ENCODE data around the gene GABARAP.

The GABARAP gene

GRCh38 chr17:7236808-7237207 is 5.4 kb downstream of the GABARAP start:
- Histone ChIP-seq H3K23ac (ENCODE audit: low read length) (no peak overlapping the region), H2AK5ac (ENCODE audit: low read length) (no peak overlapping the region), H3K79me2 (ENCODE audit: control insufficient read depth, insufficient read depth, low read length) (peaks cover 61% of the 10 kb centered on the region), H3K4ac (ENCODE audit: low read depth, low read length) (no peak overlapping the region), H3K4me3 (ENCODE audit: low read length) (no peak overlapping the region), H3K79me1 (ENCODE audit: low read length) (peaks cover 23% of the 10 kb centered on the region), H2BK15ac (replicated peaks; ENCODE audit: low read depth) (no peak overlapping the region), H3K27me3 (ENCODE audit: insufficient read depth, low read length, poor library complexity) (no peaks in the 10 kb centered on the region), H3K56ac (ENCODE audit: low read length) (peak overlapping the region; percentile 25), H2BK120ac (ENCODE audit: low read depth, low read length) (no peak overlapping the region), H3K18ac (ENCODE audit: low read length) (no peak overlapping the region), H4K8ac (ENCODE audit: low read depth, low read length) (no peak overlapping the region), H3K4me2 (ENCODE audit: low read length) (no peak overlapping the region), H3K4me1 (ENCODE audit: control insufficient read depth, low read depth, low read length) (peaks cover 16% of the 10 kb centered on the region), H3K9ac (ENCODE audit: low read length) (peak overlapping the region; percentile 83), H2BK5ac (ENCODE audit: low read length) (no peak overlapping the region), H4K5ac (ENCODE audit: low read length) (no peak overlapping the region), H3K36me3 (ENCODE audit: control insufficient read depth, insufficient read depth, low read length) (peaks cover 17% of the 10 kb centered on the region), H3K27ac (ENCODE audit: low read depth, low read length) (no peak overlapping the region)
- DNase-seq, result no peak
- WGBS (ENCODE audit: extremely low coverage, insufficient coverage, low lambda C conversion rate), result 100% methylated on average over 1 of the region's 6 CpGs

GRCh38 chr17:7235693-7236665 is 6.3 kb downstream of the GABARAP start:
- peaks cover 12% of the 10 kb centered on the region for H3K4me1 ChIP-seq (ENCODE audit: control insufficient read depth, low read depth, low read length)
- WGBS (ENCODE audit: extremely low coverage, insufficient coverage, low lambda C conversion rate), result no CpG with 5 or more reads among the region's 22 CpGs
- no peak overlapping the region for H3K9ac ChIP-seq (ENCODE audit: low read length)
- H3K23ac ChIP-seq (ENCODE audit: low read length), result no peak overlapping the region
- no peak overlapping the region for H4K5ac ChIP-seq (ENCODE audit: low read length)
- no peak overlapping the region for H3K27ac ChIP-seq (ENCODE audit: low read depth, low read length)
- H3K4me2 ChIP-seq (ENCODE audit: low read length), result no peak overlapping the region
- no peak overlapping the region for H2AK5ac ChIP-seq (ENCODE audit: low read length)
- no peak overlapping the region for H3K56ac ChIP-seq (ENCODE audit: low read length)
- H4K8ac ChIP-seq (ENCODE audit: low read depth, low read length), result no peak overlapping the region
- no peak overlapping the region for H2BK120ac ChIP-seq (ENCODE audit: low read depth, low read length)
- peaks cover 21% of the 10 kb centered on the region for H3K79me1 ChIP-seq (ENCODE audit: low read length)
- no peak overlapping the region for H2BK15ac ChIP-seq (replicated peaks; ENCODE audit: low read depth)
- H3K4me3 ChIP-seq (ENCODE audit: low read length), result no peak overlapping the region
- no peaks in the 10 kb centered on the region for H3K27me3 ChIP-seq (ENCODE audit: insufficient read depth, low read length, poor library complexity)
- H3K4ac ChIP-seq (ENCODE audit: low read depth, low read length), result no peak overlapping the region
- H3K79me2 ChIP-seq (ENCODE audit: control insufficient read depth, insufficient read depth, low read length), result peaks cover 58% of the 10 kb centered on the region
- H3K18ac ChIP-seq (ENCODE audit: low read length), result no peak overlapping the region
- H3K36me3 ChIP-seq (ENCODE audit: control insufficient read depth, insufficient read depth, low read length), result peaks cover 17% of the 10 kb centered on the region
- DNase-seq, result no peak
- no peak overlapping the region for H2BK5ac ChIP-seq (ENCODE audit: low read length)

- H4K8ac ChIP-seq (ENCODE audit: low read depth, low read length), result no peak within 1 kb of the TSS
These were observed 7.9 kb downstream of the GABARAP start, which contains the start of gene DVL2 for GRCh38 chr17:7234083-7234951. Gene DVL2 (minus strand): TSS chr17:7234517. CDS start chr17:7234262, 255 bp downstream.

GRCh38 chr17:7233701-7234082 is 8.6 kb downstream of the GABARAP start:
- H3K4ac ChIP-seq (ENCODE audit: low read depth, low read length), result peak overlapping the region; percentile 82
- no CpG with 5 or more reads among the region's 9 CpGs for WGBS (ENCODE audit: extremely low coverage, insufficient coverage, low lambda C conversion rate)
- peaks cover 10% of the 10 kb centered on the region for H3K4me1 ChIP-seq (ENCODE audit: control insufficient read depth, low read depth, low read length)
- peaks cover 17% of the 10 kb centered on the region for H3K36me3 ChIP-seq (ENCODE audit: control insufficient read depth, insufficient read depth, low read length)
- no peak overlapping the region for H2BK120ac ChIP-seq (ENCODE audit: low read depth, low read length)
- H3K27me3 ChIP-seq (ENCODE audit: insufficient read depth, low read length, poor library complexity), result no peaks in the 10 kb centered on the region
- peaks cover 23% of the 10 kb centered on the region for H3K79me1 ChIP-seq (ENCODE audit: low read length)
- no peak overlapping the region for H4K5ac ChIP-seq (ENCODE audit: low read length)
- peak overlapping the region; percentile 89 for H3K9ac ChIP-seq (ENCODE audit: low read length)
- peak overlapping the region; percentile 77 for H3K27ac ChIP-seq (ENCODE audit: low read depth, low read length)
- peak overlapping the region; percentile 88 for H3K4me3 ChIP-seq (ENCODE audit: low read length)
- H2BK5ac ChIP-seq (ENCODE audit: low read length), result no peak overlapping the region
- no peak overlapping the region for H4K8ac ChIP-seq (ENCODE audit: low read depth, low read length)
- peak overlapping the region; percentile 96 for H3K56ac ChIP-seq (ENCODE audit: low read length)
- H2BK15ac ChIP-seq (replicated peaks; ENCODE audit: low read depth), result no peak overlapping the region
- no peak overlapping the region for H2AK5ac ChIP-seq (ENCODE audit: low read length)
- peaks cover 46% of the 10 kb centered on the region for H3K79me2 ChIP-seq (ENCODE audit: control insufficient read depth, insufficient read depth, low read length)
- H3K18ac ChIP-seq (ENCODE audit: low read length), result peak overlapping the region; percentile 62
- H3K23ac ChIP-seq (ENCODE audit: low read length), result no peak overlapping the region
- no peak for DNase-seq
- H3K4me2 ChIP-seq (ENCODE audit: low read length), result peak overlapping the region; percentile 70

More at GRCh38 chr17:7234083-7234951, 7.9 kb downstream of the GABARAP start, which contains the start of gene DVL2:
- Histone ChIP-seq H3K27ac (ENCODE audit: low read depth, low read length) (peak within 1 kb of the TSS; percentile 77), H3K4ac (ENCODE audit: low read depth, low read length) (peak within 1 kb of the TSS; percentile 82), H3K18ac (ENCODE audit: low read length) (peak within 1 kb of the TSS; percentile 62), H3K79me1 (ENCODE audit: low read length) (peaks cover 23% of the 10 kb centered on the region), H4K5ac (ENCODE audit: low read length) (no peak within 1 kb of the TSS), H3K4me1 (ENCODE audit: control insufficient read depth, low read depth, low read length) (peaks cover 10% of the 10 kb centered on the region), H2BK15ac (replicated peaks; ENCODE audit: low read depth) (no peak within 1 kb of the TSS), H2BK120ac (ENCODE audit: low read depth, low read length) (no peak within 1 kb of the TSS), H2AK5ac (ENCODE audit: low read length) (no peak within 1 kb of the TSS), H3K23ac (ENCODE audit: low read length) (no peak within 1 kb of the TSS), H3K27me3 (ENCODE audit: insufficient read depth, low read length, poor library complexity) (no peaks in the 10 kb centered on the region), H3K9ac (ENCODE audit: low read length) (peak within 1 kb of the TSS; percentile 89), H3K79me2 (ENCODE audit: control insufficient read depth, insufficient read depth, low read length) (peaks cover 52% of the 10 kb centered on the region), H3K36me3 (ENCODE audit: control insufficient read depth, insufficient read depth, low read length) (peaks cover 14% of the 10 kb centered on the region), H3K4me2 (ENCODE audit: low read length) (peak within 1 kb of the TSS; percentile 70), H3K56ac (ENCODE audit: low read length) (peak within 1 kb of the TSS; percentile 96), H2BK5ac (ENCODE audit: low read length) (peak within 1 kb of the TSS; percentile 47), H3K4me3 (ENCODE audit: low read length) (peak within 1 kb of the TSS; percentile 88)
- no CpG with 5 or more reads among the region's 72 CpGs for WGBS (ENCODE audit: extremely low coverage, insufficient coverage, low lambda C conversion rate)
- peak; percentile 97 for DNase-seq

- H2BK15ac ChIP-seq (replicated peaks; ENCODE audit: low read depth), result no peak overlapping the region
- no peak overlapping the region for H3K27ac ChIP-seq (ENCODE audit: low read depth, low read length)
- peak overlapping the region; percentile 17 for H3K9ac ChIP-seq (ENCODE audit: low read length)
- no peak overlapping the region for H3K4ac ChIP-seq (ENCODE audit: low read depth, low read length)
- H3K79me2 ChIP-seq (ENCODE audit: control insufficient read depth, insufficient read depth, low read length), result peaks cover 38% of the 10 kb centered on the region
- peaks cover 22% of the 10 kb centered on the region for H3K36me3 ChIP-seq (ENCODE audit: control insufficient read depth, insufficient read depth, low read length)
- H2AK5ac ChIP-seq (ENCODE audit: low read length), result no peak overlapping the region
- H3K18ac ChIP-seq (ENCODE audit: low read length), result no peak overlapping the region
- H2BK5ac ChIP-seq (ENCODE audit: low read length), result no peak overlapping the region
- no peak for DNase-seq
- WGBS (ENCODE audit: extremely low coverage, insufficient coverage, low lambda C conversion rate), result no CpG with 5 or more reads among the region's 5 CpGs
- H4K8ac ChIP-seq (ENCODE audit: low read depth, low read length), result no peak overlapping the region
- H2BK120ac ChIP-seq (ENCODE audit: low read depth, low read length), result no peak overlapping the region
- peaks cover 7% of the 10 kb centered on the region for H3K4me1 ChIP-seq (ENCODE audit: control insufficient read depth, low read depth, low read length)
- no peaks in the 10 kb centered on the region for H3K27me3 ChIP-seq (ENCODE audit: insufficient read depth, low read length, poor library complexity)
- H3K79me1 ChIP-seq (ENCODE audit: low read length), result peaks cover 25% of the 10 kb centered on the region
- no peak overlapping the region for H4K5ac ChIP-seq (ENCODE audit: low read length)
- peak overlapping the region; percentile 17 for H3K56ac ChIP-seq (ENCODE audit: low read length)
- H3K4me2 ChIP-seq (ENCODE audit: low read length), result peak overlapping the region; percentile 6
- H3K23ac ChIP-seq (ENCODE audit: low read length), result no peak overlapping the region
- no peak overlapping the region for H3K4me3 ChIP-seq (ENCODE audit: low read length)
These were observed 10.1 kb downstream of the GABARAP start for GRCh38 chr17:7232114-7232513.
